Large intestine (tissue), 3 donors: ENCODE measurements around the gene POMGNT1. TPM values are rescaled to one million over a fixed set of nuclear protein-coding genes. Genes with fewer than 3 reads are reported as not detected.
A peak's percentile ranks its signal among the peaks of the same experiment; 100 is the strongest.

Experiments
- DNase-seq, 2 donors: peaks; one replicate each; pipeline versions ENCODE4 v3.0.0 to v3.0.0-alpha.2; 2013
- H3K27ac ChIP-seq: one replicate; pipeline ENCODE4 v1.5.1; 2013; ENCODE audit warnings: low read length
- H3K27me3 ChIP-seq: 2 replicates; pipeline ENCODE4 v1.6.1; 2013; ENCODE audit warnings: low read length; ENCODE audit not compliant: control insufficient read depth, insufficient read depth
- H3K36me3 ChIP-seq: 2 replicates; pipeline ENCODE4 v1.6.1; 2013; ENCODE audit warnings: low read length; ENCODE audit not compliant: control insufficient read depth, insufficient read depth
- H3K4me1 ChIP-seq: one replicate; pipeline ENCODE4 v1.6.1; 2013; ENCODE audit warnings: low read length; ENCODE audit not compliant: control insufficient read depth, insufficient read depth
- H3K4me3 ChIP-seq: one replicate; pipeline ENCODE4 v1.5.1; 2013; ENCODE audit warnings: low read length
- H3K9me3 ChIP-seq: one replicate; pipeline ENCODE4 v1.6.1; 2013; ENCODE audit warnings: mild to moderate bottlenecking, low read depth, low read length, moderate library complexity; ENCODE audit not compliant: control insufficient read depth
- WGBS: methylation state at CpG from one replicate; pipeline ENCODE4 v1.1.5; 2013; ENCODE audit warnings: low lambda C conversion rate; ENCODE audit not compliant: insufficient coverage; 5-methylcytosine and 5-hydroxymethylcytosine counted together
- polyA plus RNA-seq: library from polyadenylated mRNA; unstranded; fragments of 120-200 nt; gene quantifications from one replicate; pipeline ENCODE4 v1.2.1, GENCODE V29; 2013

Gene POMGNT1
- polyA plus RNA-seq, 1 donor, result 56.4 TPM

DNA sequence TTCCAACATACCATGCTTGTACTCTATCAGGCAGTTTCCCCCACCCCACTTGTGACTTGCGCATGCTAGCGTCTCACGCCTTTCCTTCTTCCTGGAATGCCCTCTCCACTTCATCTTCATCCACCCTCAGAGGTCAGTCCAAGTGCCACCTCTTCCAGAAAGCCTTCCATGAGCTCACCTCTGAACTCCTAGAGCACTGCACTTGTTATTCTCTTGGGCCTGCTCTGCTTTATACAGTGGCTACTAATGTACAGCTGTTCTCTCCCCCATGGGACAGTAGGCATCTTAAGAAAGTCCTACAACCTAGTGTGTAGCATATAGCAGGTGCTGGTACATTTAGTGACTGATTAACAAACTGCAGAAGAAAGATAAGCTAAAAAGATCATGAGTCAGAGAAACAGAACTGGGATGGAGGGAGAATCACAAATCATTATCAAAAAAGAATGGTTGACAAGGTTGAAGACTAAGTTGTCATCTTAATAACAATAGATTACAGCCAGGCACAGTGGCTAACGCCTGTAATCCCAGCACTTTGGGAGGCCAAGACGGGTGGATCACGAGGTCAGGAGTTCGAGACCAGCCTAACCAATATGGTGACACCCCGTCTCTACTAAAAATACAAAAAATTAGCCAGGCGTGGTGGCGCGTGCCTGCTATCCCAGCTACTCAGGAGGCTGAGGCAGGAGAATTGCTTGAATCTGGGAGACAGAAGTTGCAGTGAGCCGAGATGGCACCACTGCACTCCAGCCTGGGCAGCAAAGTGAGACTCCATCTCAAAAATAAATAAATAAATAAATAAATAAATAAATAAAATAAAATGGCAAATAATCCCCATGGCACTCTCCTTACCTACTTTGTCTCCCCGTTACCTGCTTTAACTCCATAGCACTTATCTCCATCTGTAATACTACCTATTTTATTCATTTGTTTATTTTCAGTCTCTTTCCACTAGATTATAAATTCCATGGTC, 39.6 kb downstream of the POMGNT1 start:
- no peaks in the 10 kb centered on the region for H3K9me3 ChIP-seq
- H3K27ac ChIP-seq, result no peak overlapping the region
- H3K4me1 ChIP-seq, result no peaks in the 10 kb centered on the region
- peak in 1 of 2 donors; percentile 29 for DNase-seq
- no peak overlapping the region for H3K4me3 ChIP-seq
- 88% methylated on average over 1 of the region's 13 CpGs for WGBS
- H3K36me3 ChIP-seq, result no peaks in the 10 kb centered on the region
- no peaks in the 10 kb centered on the region for H3K27me3 ChIP-seq

DNA sequence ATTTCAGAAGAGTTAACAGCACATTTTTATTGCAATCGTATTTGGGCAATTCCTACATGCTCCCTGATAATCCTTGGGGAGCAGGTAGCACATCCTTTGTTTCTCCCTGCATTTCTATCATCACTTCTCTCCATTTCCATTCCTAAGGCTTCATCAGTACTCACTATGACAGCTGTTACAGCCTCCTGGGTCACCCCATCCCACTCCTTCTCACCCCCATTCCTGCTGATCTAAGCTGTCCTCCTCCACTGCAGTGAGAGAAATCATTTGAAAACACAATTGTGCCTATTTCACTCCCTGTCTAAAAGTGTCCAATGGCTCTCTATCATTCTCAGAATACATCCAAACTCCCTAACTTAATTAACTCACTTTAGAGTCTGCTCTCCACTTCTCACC, 40.3 kb downstream of the POMGNT1 start:
- no peak for DNase-seq
- H3K36me3 ChIP-seq, result no peaks in the 10 kb centered on the region
- H3K27ac ChIP-seq, result no peak overlapping the region
- H3K4me3 ChIP-seq, result no peak overlapping the region
- no peaks in the 10 kb centered on the region for H3K27me3 ChIP-seq
- H3K4me1 ChIP-seq, result no peaks in the 10 kb centered on the region
- H3K9me3 ChIP-seq, result no peaks in the 10 kb centered on the region
- WGBS, result no CpG with 5 or more reads among the region's 1 CpG

DNA sequence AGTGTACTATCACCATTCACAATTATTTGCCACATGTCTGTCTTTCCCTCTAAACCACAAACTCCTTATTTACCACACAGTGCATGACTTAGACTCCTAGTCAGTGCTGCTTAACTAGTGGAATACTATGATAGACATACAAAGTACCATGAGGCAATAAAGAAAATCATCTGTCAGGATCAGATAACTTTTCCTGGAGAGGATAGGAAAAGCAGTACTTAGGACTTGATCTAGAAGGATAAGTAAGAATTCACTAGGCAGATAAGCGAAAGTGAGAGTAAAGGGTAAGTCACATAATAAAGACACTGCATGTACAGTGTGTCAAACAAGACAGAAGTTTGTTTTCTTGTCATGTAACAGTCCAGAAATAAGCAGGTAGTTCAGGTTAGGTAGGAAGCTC, 44.5 kb downstream of the POMGNT1 start:
- WGBS, result no CpG with 5 or more reads among the region's 1 CpG
- Histone ChIP-seq H3K27ac (no peak overlapping the region), H3K27me3 (no peaks in the 10 kb centered on the region), H3K4me1 (no peaks in the 10 kb centered on the region), H3K36me3 (no peaks in the 10 kb centered on the region), H3K4me3 (no peak overlapping the region), H3K9me3 (no peaks in the 10 kb centered on the region)
- no peak for DNase-seq

DNA sequence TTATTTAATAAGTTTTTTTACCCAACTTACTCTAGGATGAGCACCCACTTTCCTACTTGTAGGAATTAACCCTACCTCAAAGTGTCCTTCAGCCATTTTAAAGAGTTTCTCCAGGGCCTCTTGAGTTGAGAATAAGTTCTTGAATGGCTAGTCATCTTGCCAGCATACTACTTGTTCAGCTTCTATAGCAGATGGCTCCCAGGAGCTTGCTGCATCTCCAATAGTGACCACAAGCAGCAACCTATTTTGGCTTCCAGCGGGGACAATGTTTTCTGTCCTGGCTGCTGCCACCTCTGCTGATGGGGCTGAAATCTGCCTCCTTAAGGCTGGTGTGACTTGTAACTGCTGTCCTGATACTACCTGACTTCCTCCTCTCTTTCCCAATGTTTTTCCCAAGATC, 45.0 kb downstream of the POMGNT1 start:
- Histone ChIP-seq H3K4me3 (no peak overlapping the region), H3K9me3 (no peaks in the 10 kb centered on the region), H3K27ac (no peak overlapping the region), H3K36me3 (no peaks in the 10 kb centered on the region), H3K27me3 (no peaks in the 10 kb centered on the region), H3K4me1 (no peaks in the 10 kb centered on the region)
- no CpG with 5 or more reads among the region's 1 CpG for WGBS
- no peak for DNase-seq

DNA sequence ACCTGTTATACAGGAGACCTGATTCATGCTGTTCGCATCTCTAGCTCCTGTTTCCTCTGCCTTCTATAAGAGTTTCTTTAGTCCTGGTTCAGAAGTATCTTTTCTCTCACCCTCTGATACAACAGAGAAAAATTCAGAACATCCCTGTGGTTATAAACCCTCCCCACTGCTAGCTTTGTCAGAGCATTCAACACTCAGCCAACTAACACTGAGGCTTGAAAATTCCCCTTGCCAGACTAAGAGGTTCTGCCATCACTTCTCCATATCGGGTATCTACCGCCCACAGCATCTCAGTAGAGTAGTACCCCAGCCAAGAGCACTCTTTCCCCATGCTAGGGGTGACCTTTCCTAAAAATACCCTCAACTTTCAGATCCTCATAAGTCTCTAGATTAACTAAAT, 46.2 kb downstream of the POMGNT1 start:
- no peak for DNase-seq
- Histone ChIP-seq H3K36me3 (no peaks in the 10 kb centered on the region), H3K27me3 (no peaks in the 10 kb centered on the region), H3K4me1 (no peaks in the 10 kb centered on the region), H3K4me3 (no peak overlapping the region), H3K27ac (no peak overlapping the region), H3K9me3 (no peaks in the 10 kb centered on the region)
- 100% methylated on average over 1 of the region's 3 CpGs for WGBS

DNA sequence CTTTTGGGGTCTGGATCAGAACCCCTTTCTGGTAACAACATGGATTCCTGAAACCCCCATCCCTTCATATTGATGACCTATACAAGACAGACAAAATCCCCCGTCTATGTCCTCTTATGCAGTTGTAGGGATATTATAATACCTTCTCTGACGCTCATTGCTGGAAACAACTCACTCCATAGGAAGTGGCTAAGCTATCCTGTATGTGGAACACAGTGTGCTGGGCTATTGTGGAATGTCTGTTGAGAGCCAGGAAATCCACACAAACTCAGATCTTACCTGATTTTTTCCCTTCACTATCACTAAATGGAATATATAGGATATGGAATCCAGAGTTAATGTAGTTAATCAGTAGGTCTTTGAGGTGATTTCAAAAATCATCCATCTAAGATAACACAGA, 48.1 kb downstream of the POMGNT1 start:
- no peak overlapping the region for H3K4me3 ChIP-seq
- no peak for DNase-seq
- no peaks in the 10 kb centered on the region for H3K36me3 ChIP-seq
- no peaks in the 10 kb centered on the region for H3K9me3 ChIP-seq
- H3K27ac ChIP-seq, result no peak overlapping the region
- H3K4me1 ChIP-seq, result peaks cover 12% of the 10 kb centered on the region
- whole genome bisulfite sequencing, result 100% methylated on average over 1 of the region's 2 CpGs
- no peaks in the 10 kb centered on the region for H3K27me3 ChIP-seq

DNA sequence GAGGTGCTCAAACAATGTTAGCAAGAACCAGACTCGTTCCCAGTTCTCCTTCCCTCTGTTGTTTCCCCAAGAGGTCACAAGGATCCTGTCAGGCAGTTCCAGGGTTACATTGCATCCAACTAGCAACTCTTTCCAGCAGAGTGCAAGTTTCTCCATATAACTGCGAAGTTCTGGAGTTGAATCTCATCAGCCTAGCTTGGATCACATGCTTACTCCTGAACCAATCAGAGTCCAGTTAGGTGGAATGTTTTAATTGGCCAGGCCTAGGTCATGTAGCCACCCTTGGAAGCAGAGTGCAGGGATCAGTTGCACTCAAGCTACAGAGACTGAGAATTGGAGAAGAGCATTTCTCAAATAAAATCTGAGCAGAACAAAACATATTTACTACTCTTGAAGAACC, 49.9 kb downstream of the POMGNT1 start:
- no peak for DNase-seq
- no CpG with 5 or more reads among the region's 2 CpGs for WGBS
- H3K4me3 ChIP-seq, result no peak overlapping the region
- H3K36me3 ChIP-seq, result no peaks in the 10 kb centered on the region
- H3K4me1 ChIP-seq, result peaks cover 13% of the 10 kb centered on the region
- H3K27ac ChIP-seq, result no peak overlapping the region
- H3K9me3 ChIP-seq, result no peaks in the 10 kb centered on the region
- H3K27me3 ChIP-seq, result no peaks in the 10 kb centered on the region

Other genes with a start within 250 kb of the POMGNT1 start
- 7.4 TPM for gene PIK3R3, start 65.8 kb downstream of the POMGNT1 start, polyA plus RNA-seq
- 17.8 TPM for gene TSPAN1, start 23.3 kb downstream of the POMGNT1 start, polyA plus RNA-seq
- gene P3R3URF, start 21.9 kb downstream of the POMGNT1 start, polyA plus RNA-seq, result not detected
- 0.72 TPM for gene LURAP1, start 4.9 kb upstream of the POMGNT1 start, polyA plus RNA-seq
- 6.6 TPM for gene RAD54L, start 49.3 kb upstream of the POMGNT1 start, polyA plus RNA-seq
- 68.4 TPM for gene LRRC41, start 105.2 kb upstream of the POMGNT1 start, polyA plus RNA-seq
- gene UQCRH, start 105.3 kb upstream of the POMGNT1 start, polyA plus RNA-seq, result 357 TPM
- gene NSUN4, start 142.4 kb upstream of the POMGNT1 start, polyA plus RNA-seq, result 23.9 TPM
- gene FAAH, start 195.9 kb upstream of the POMGNT1 start, polyA plus RNA-seq, result 23.1 TPM